ENCODE data around the gene RHBG.

RHBG gene

DNA sequence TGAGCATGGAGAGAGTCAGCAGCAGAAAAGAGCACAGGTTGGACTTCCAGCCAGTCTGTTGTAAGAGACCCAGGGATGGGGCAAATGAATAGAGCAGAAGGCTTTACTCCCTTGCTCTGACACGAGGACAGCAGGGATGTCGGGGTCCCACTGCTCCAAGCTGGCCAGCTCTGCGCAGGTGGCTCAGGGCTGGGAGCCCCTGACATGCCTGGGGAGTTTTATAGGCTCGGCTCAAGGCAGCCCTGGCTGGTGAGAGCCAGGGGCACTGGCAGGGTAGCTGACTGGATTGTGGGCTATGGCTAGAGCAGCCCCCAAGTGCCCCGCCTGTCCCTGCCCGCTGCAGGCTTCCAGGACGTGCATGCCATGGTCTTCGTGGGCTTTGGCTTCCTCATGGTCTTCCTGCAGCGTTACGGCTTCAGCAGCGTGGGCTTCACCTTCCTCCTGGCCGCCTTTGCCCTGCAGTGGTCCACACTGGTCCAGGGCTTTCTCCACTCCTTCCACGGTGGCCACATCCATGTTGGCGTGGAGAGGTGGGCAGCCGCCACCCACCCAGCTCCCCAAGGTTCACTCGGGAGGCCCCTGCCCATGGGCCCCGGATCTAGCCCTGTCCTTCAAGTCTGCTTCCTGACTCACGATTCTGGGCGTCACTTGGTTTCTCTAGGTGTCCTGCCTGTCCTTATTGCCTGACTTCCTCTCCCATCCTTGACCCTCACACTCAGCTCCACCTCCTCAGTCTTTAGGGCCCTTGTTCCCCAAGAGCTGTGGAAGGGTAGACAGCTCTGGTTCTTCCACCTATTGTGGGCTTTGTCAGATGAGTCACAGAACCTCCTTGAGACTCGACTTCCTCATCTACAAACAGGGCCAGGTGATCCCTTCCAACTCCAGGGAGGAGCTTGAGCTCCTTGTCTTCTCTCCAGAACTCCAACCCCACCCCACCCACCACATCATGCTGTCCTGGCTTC lies 8.2 kb downstream of the RHBG start:
- TF ChIP-seq, protein P1, sequence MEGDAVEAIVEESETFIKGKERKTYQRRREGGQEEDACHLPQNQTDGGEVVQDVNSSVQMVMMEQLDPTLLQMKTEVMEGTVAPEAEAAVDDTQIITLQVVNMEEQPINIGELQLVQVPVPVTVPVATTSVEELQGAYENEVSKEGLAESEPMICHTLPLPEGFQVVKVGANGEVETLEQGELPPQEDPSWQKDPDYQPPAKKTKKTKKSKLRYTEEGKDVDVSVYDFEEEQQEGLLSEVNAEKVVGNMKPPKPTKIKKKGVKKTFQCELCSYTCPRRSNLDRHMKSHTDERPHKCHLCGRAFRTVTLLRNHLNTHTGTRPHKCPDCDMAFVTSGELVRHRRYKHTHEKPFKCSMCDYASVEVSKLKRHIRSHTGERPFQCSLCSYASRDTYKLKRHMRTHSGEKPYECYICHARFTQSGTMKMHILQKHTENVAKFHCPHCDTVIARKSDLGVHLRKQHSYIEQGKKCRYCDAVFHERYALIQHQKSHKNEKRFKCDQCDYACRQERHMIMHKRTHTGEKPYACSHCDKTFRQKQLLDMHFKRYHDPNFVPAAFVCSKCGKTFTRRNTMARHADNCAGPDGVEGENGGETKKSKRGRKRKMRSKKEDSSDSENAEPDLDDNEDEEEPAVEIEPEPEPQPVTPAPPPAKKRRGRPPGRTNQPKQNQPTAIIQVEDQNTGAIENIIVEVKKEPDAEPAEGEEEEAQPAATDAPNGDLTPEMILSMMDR (IDR thresholded peaks at IDR 0.05), result no peak

DNA sequence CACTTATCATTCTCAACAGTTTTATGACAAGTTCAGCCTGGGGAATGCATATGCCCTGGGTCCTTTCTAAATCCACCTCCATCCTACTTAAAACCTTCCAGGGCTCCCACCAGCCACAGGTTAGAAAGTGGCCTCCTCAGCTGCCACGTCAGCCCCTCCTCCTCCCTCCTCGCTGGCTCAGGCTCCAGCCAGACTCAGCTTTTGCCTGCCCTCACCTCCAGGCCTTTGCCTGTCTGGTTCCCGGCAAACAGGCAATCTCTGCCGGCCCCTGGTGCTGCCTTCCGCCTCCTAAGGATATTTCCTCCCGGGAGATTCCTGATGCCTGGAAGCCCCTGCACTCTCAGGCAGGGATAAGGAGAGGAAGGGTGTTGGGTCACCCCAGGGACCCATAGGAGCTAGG lies 9.5 kb downstream of the RHBG start:
- TF ChIP-seq, protein P1 (IDR thresholded peaks at IDR 0.05), result no peak

DNA sequence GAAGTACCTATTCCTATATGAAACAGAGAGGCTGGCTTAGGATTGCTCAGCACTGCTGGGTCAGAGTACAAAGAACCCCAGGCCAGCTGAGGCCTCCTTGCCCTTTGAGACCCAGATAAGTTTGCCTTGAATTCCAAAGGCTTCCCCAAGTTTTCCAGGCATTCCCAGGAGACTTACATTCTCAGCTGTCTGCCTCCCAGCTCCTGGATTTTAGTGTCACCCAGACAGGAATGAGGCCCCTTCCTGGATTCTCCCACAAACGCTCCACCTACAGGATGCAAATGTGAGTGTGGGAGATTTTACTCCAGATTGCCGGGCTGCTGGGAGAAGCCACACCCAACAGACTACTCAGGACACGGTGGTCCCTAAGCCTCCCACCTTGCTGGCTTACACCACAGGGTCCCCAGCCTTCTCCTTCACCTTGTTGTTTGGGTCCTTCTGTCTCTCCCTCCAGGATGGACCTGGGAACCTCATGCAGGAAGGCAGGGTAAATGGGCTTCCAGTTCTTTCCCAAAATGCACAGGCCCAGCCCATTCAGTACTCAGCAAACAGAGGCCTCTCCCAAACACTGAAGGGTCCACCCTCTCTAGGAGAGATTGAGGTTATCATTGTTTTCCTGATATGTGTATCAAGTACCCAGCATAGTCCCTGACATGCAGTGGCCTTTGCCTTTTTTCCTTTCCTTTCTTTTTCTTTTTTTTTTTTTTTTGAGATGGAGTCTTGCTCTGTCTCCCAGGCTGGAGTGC lies 10.6 kb downstream of the RHBG start:
- TF ChIP-seq, protein P1 (IDR thresholded peaks at IDR 0.05), result no peak

DNA sequence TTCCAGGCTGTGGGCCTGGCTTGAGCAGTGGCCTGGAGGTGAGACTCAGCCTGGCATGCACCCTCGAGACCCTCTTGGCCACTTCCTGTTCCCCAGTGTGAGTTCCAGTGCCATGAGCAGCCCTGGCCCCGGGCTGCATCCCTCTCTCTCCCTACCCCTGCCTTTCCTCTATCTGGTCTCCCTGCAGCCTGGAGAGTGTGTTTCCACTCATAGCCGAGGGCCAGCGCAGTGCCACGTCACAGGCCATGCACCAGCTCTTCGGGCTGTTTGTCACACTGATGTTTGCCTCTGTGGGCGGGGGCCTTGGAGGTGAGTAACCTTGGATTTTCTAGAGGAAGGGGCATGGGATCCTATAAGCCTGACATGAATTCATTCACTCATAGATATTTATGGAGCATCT lies 13.6 kb downstream of the RHBG start:
- TF ChIP-seq, protein P1 (IDR thresholded peaks at IDR 0.05), result no peak

DNA sequence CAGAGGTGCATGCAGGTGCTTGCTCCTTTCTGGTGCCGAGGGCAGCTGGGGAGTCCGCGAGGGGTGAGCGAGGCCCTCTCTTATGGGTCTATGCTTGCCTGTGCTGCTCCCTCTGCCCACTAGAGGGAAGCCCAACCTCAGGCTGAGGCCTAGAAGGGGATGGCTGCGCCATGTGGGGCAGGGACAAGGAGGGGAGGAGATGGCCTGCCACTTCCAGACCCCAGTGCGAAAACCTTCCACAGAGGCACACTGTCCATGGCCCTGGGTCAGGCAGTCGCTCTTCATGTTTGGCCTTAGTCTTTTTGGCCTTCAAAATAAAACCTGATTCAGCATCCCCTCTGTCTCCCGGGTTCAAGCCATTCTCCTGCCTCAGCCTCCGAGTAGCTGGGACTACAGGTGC lies 14.0 kb downstream of the RHBG start:
- TF ChIP-seq, protein P1 (IDR thresholded peaks at IDR 0.05), result peak; percentile 86

DNA sequence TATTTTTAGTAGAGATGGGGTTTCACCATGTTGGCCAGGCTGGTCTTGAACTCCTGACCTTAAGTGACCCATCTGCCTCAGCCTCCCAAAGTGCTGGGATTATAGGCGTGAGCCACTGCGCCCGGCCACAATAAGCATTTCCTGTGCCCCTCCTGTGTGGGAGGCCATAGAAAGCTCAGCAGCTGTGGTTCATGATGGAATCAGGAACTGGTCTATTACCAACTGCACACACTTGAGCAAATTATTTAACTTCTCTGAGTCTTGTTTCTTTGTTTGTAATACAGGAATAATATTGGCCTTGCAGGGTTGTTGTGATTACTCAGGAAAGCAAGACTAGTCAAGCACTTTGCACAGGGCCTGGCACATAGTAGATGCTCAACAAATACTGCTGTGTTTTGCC lies 15.0 kb downstream of the RHBG start:
- TF ChIP-seq, protein P1 (IDR thresholded peaks at IDR 0.05), result no peak

DNA sequence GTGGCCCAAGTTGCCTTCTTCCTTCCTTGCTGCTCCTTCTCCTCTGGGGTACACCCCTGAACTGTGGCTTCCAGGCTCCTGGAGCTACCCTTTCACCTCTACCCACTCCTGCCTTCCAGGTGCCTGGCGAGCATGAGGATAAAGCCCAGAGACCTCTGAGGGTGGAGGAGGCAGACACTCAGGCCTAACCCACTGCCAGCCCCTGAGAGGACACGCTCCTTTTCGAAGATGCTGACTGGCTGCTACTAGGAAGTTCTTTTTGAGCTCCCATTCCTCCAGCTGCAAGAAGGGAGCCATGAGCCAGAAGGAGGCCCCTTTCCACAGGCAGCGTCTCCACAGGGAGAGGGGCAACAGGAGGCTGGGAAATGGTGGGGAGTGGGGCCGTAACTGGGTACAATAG lies 15.6 kb downstream of the RHBG start:
- TF ChIP-seq, protein P1 (IDR thresholded peaks at IDR 0.05), result no peak

Measured in LNCAP (cell line).